ENCODE measurements around the gene MMP1. TPM values are rescaled to one million over a fixed set of nuclear protein-coding genes. Genes with fewer than 3 reads are reported as not detected.
A peak's percentile ranks its signal among the peaks of the same experiment; 100 is the strongest.

Gene MMP1
- total RNA-seq, 3 donors from 2014 or later = not detected

DNA sequence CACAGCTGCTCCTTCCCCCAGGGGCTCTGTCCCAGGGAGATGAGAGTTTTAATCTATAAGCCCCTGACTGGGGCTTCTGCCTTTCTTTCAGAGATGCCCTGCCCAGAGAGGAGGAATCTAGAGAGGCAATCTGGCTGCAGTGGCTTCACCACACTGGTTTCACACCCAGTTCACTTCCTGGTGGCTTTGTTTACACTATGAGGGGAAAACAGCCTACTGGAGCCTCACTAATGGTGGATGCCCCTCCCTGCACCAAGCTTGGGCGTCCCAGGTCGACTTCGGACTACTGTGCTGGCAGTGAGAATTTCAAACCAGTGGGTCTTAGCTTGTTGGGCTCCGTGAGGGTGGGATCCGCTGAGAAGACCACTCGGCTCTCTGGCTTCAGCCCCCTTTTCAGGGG, 21.5 kb upstream of the MMP1 start:
- H3K27ac ChIP-seq = no peak overlapping the region
- DNase-seq (ENCODE audit: low spot score in 2 of 2) = no peak
- intact Hi-C loops (cut with DNase I; ENCODE audit: low total_unique reads) = no loop called here
- H3K36me3 ChIP-seq = no peaks in the 10 kb centered on the region
- TF ChIP-seq POLR2A (IDR thresholded peaks at IDR 0.05) = no peak
- TF ChIP-seq, protein P1, sequence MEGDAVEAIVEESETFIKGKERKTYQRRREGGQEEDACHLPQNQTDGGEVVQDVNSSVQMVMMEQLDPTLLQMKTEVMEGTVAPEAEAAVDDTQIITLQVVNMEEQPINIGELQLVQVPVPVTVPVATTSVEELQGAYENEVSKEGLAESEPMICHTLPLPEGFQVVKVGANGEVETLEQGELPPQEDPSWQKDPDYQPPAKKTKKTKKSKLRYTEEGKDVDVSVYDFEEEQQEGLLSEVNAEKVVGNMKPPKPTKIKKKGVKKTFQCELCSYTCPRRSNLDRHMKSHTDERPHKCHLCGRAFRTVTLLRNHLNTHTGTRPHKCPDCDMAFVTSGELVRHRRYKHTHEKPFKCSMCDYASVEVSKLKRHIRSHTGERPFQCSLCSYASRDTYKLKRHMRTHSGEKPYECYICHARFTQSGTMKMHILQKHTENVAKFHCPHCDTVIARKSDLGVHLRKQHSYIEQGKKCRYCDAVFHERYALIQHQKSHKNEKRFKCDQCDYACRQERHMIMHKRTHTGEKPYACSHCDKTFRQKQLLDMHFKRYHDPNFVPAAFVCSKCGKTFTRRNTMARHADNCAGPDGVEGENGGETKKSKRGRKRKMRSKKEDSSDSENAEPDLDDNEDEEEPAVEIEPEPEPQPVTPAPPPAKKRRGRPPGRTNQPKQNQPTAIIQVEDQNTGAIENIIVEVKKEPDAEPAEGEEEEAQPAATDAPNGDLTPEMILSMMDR (IDR thresholded peaks at IDR 0.05) = no peak
- TF ChIP-seq POLR2AphosphoS5 (IDR thresholded peaks at IDR 0.05) = no peak
- H3K27me3 ChIP-seq = no peaks in the 10 kb centered on the region
- H3K4me3 ChIP-seq = no peak overlapping the region
- H3K4me1 ChIP-seq = no peaks in the 10 kb centered on the region
- no peaks in the 10 kb centered on the region for H3K9me3 ChIP-seq

DNA sequence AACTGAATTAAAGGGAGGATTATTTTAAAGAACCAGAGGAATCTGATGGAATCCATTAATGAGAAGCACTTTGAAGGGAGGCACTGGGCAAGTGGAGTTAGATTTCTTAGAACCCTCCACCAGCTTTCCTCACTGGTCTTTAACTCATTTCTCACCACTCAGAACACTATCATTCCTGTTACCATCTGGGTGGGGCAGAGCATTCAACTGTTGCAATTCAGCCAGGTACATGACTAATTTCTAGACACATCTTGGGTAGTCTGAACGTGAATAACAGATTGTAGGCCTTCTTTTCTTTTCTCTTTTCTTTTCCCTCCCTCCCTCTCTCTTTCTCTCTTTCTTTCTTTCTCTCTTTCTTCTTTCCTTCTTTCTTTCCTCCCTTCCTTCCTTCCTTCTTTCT, 15.5 kb upstream of the MMP1 start:
- H3K9me3 ChIP-seq = no peaks in the 10 kb centered on the region
- DNase-seq (ENCODE audit: low spot score in 2 of 2) = no peak
- no peaks in the 10 kb centered on the region for H3K36me3 ChIP-seq
- TF ChIP-seq POLR2AphosphoS5 (IDR thresholded peaks at IDR 0.05) = no peak
- no peak for TF ChIP-seq POLR2A (IDR thresholded peaks at IDR 0.05)
- TF ChIP-seq, protein P1 (IDR thresholded peaks at IDR 0.05) = no peak
- H3K4me3 ChIP-seq = no peak overlapping the region
- no peaks in the 10 kb centered on the region for H3K27me3 ChIP-seq
- no peak overlapping the region for H3K27ac ChIP-seq
- intact Hi-C loops (cut with DNase I; ENCODE audit: low total_unique reads) = no loop called here
- no peaks in the 10 kb centered on the region for H3K4me1 ChIP-seq

DNA sequence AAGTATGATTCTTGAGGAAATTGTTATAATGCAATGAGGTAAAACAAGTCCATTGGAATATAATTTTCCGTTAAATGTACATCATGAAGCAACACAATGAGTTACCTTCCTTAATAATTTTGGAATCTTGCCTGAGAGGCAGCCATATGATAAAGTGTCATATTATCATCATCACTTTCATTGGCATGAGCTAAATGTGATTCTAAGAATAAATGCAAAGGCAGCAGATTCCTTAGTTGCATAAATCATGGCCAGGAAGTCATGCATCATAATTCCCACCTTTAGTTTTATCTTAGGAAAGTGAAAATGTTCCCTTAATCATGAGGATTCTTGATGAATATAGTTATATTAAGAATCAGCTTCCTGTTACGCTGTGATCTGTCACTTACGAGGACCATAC, 14.2 kb upstream of the MMP1 start:
- intact Hi-C loops (cut with DNase I; ENCODE audit: low total_unique reads) = no loop called here
- no peak for DNase-seq (ENCODE audit: low spot score in 2 of 2)
- no peak for TF ChIP-seq POLR2A (IDR thresholded peaks at IDR 0.05)
- TF ChIP-seq, protein P1 (IDR thresholded peaks at IDR 0.05) = no peak
- no peak for TF ChIP-seq POLR2AphosphoS5 (IDR thresholded peaks at IDR 0.05)
- Histone ChIP-seq H3K9me3 (no peaks in the 10 kb centered on the region), H3K4me3 (no peak overlapping the region), H3K27ac (no peak overlapping the region), H3K36me3 (no peaks in the 10 kb centered on the region), H3K27me3 (no peaks in the 10 kb centered on the region), H3K4me1 (no peaks in the 10 kb centered on the region)

DNA sequence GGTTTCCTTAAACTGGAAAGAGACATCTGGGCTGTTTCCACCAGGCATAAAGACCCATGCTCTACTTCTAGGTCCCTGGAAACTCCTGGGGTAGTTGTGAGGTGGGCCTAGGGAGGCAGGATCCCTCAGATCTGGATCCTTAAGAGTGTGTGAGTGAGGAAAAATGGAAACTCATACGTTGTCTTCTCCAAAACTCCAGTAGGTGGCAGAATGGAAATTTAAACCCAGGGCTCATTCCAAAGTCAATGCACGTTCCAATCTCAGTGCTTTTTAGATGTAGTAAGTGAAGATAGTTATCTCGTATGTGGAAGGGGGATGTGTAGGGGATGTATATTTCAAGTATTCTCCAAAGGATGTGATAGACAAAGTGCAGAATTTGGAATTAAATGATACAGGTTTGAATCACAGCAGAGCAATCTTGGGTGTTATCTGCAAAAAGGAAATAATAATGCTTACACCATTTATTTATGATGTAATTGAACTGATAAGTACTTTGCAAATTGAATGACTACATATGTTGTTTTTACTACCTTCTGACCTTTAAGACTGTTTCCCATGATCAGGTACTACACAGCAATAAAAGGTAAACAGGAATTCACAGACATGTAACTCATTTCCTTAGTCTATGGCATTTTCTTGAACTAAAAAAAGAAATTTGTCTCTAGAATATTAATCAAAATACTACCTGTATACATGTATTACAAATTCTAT, 13.1 kb upstream of the MMP1 start:
- intact Hi-C loops (cut with DNase I; ENCODE audit: low total_unique reads) = no loop called here
- no peak overlapping the region for H3K4me3 ChIP-seq
- H3K36me3 ChIP-seq = no peaks in the 10 kb centered on the region
- no peak for TF ChIP-seq POLR2AphosphoS5 (IDR thresholded peaks at IDR 0.05)
- TF ChIP-seq POLR2A (IDR thresholded peaks at IDR 0.05) = no peak
- TF ChIP-seq, protein P1 (IDR thresholded peaks at IDR 0.05) = peak in 1 of 3 donors; percentile 36
- no peaks in the 10 kb centered on the region for H3K27me3 ChIP-seq
- no peak for DNase-seq (ENCODE audit: low spot score in 2 of 2)
- H3K27ac ChIP-seq = no peak overlapping the region
- H3K4me1 ChIP-seq = no peaks in the 10 kb centered on the region
- H3K9me3 ChIP-seq = no peaks in the 10 kb centered on the region

DNA sequence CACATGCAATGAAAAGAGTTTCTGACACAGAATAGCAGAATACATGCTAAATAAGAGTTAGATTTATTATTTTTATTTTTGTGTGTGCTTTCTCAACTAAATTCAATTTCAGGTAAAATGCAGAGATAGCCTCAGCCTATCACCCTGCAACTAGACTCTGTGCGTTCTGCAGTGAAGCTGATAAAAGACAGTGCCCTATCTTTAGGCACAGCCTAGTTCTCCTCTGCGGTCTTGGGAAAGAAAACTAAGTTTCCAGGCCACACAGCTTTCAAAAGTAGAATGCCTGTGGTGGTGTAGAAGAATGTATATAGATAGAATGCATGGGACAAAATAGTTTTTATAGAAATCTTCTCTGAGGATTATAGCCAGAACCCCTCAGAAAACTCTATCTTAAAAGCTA, 12.0 kb upstream of the MMP1 start:
- intact Hi-C loops (cut with DNase I; ENCODE audit: low total_unique reads) = no loop called here

More for the DNA sequence above, 12.0 kb upstream of the MMP1 start:
- H3K27ac ChIP-seq = no peak overlapping the region
- no peaks in the 10 kb centered on the region for H3K36me3 ChIP-seq
- no peaks in the 10 kb centered on the region for H3K9me3 ChIP-seq
- no peaks in the 10 kb centered on the region for H3K27me3 ChIP-seq
- H3K4me3 ChIP-seq = no peak overlapping the region
- TF ChIP-seq POLR2AphosphoS5 (IDR thresholded peaks at IDR 0.05) (no peak), POLR2A (IDR thresholded peaks at IDR 0.05) (no peak)
- TF ChIP-seq, protein P1 (IDR thresholded peaks at IDR 0.05) = no peak
- H3K4me1 ChIP-seq = no peaks in the 10 kb centered on the region
- DNase-seq (ENCODE audit: low spot score in 2 of 2) = no peak

All from breast epithelium (tissue), 4 donors.